Calu3 (cell line): Measurements from ENCODE around the gene LMOD2. TPM values are rescaled to one million over a fixed set of nuclear protein-coding genes. Genes with fewer than 3 reads are reported as not detected.

Experiments
- BruUV-seq: library from RNA; stranded (reverse); fragments of 400-500 nt; replicated peaks from 2 replicates; lab custom pipeline; 2021; lab: Mats Ljungman, UMichigan
- CTCF ChIA-PET: fragments of 300-600 bp; sonication (Branson Sonifier 250); formaldehyde crosslinking; loops from one replicate; lab custom pipeline; 2022; ENCODE audit warnings: antibody characterized with exemption; lab: Charles Lee
- DNase-seq: peaks from one replicate; pipeline ENCODE4 v3.0.0; 2022
- H3K27ac Mint-ChIP-seq: one replicate; pipeline ENCODE4 v1.8.0; 2022; ENCODE audit warnings: mixed read lengths; ENCODE audit not compliant: unreplicated experiment
- H3K27me3 Mint-ChIP-seq: one replicate; pipeline ENCODE4 v1.8.0; 2022; ENCODE audit warnings: mixed read lengths; ENCODE audit not compliant: unreplicated experiment
- H3K36me3 Mint-ChIP-seq: one replicate; pipeline ENCODE4 v1.8.0; 2022; ENCODE audit warnings: mild to moderate bottlenecking, moderate library complexity, mixed read lengths; ENCODE audit not compliant: insufficient read depth, unreplicated experiment
- H3K4me1 Mint-ChIP-seq: one replicate; pipeline ENCODE4 v1.8.0; 2022; ENCODE audit warnings: mild to moderate bottlenecking, low read depth, mixed read lengths; ENCODE audit not compliant: unreplicated experiment
- H3K4me3 Mint-ChIP-seq: one replicate; pipeline ENCODE4 v1.8.0; 2022; ENCODE audit warnings: mild to moderate bottlenecking, low read depth, moderate library complexity, mixed read lengths; ENCODE audit not compliant: unreplicated experiment
- H3K9me3 Mint-ChIP-seq: one replicate; pipeline ENCODE4 v1.8.0; 2022; ENCODE audit warnings: low read depth, mixed read lengths; ENCODE audit not compliant: unreplicated experiment
- CTCF ChIP-seq: fragments of 200-600 bp; IDR thresholded peaks from one replicate; pipeline ENCODE4 v1.8.0; 2022; ENCODE audit warnings: antibody characterized with exemption; ENCODE audit not compliant: unreplicated experiment
- intact Hi-C: fragments of 100-400 bp; cut with micrococcal nuclease; formaldehyde crosslinking; loops from one replicate; pipeline ENCODE4 v1.10.0; 2022; ENCODE audit not compliant: unreplicated experiment
- total RNA-seq: library from RNA; stranded (reverse); gene quantifications from 2 replicates; pipeline ENCODE4 v1.2.3, GENCODE V29; 2022

Gene LMOD2
- total RNA-seq, 1 experiment from 2014 or later = not detected

GRCh38 chr7:123663200-123663599 lies 7.5 kb downstream of the LMOD2 start:
- Mint-ChIP-seq H3K27ac (no peak overlapping the region), H3K4me1 (no peaks in the 10 kb centered on the region), H3K4me3 (no peak overlapping the region), H3K36me3 (no peaks in the 10 kb centered on the region), H3K27me3 (peaks cover 52% of the 10 kb centered on the region), H3K9me3 (no peaks in the 10 kb centered on the region)
- CTCF ChIA-PET = no interaction called here
- intact Hi-C loops = no loop called here
- BruUV-seq = no TSS peak
- no peak for TF ChIP-seq CTCF
- DNase-seq = no peak

DNA sequence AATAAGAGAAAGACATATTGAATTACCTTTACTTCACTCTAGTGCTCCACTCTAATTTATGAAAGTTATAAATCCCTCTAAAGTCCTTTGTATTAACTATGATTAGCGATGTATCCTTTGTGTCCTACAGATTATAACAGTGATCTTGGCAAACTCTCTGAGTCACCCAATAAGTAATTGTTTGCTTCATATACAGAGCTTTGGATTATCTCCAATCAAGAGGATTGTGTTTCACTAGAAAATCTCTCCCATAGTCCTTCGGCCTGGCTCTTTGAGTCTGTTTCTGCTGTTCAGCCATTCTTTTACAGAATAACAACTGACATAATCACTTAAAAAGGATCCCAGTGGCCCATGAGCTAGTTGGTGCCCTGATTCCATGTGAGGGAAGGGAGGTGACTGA lies 9.5 kb downstream of the LMOD2 start:
- H3K27ac Mint-ChIP-seq = no peak overlapping the region
- CTCF ChIA-PET = no interaction called here
- peaks cover 35% of the 10 kb centered on the region for H3K27me3 Mint-ChIP-seq
- no peak for DNase-seq
- no peak overlapping the region for H3K4me3 Mint-ChIP-seq
- intact Hi-C loops = no loop called here
- no peaks in the 10 kb centered on the region for H3K36me3 Mint-ChIP-seq
- no TSS peak for BruUV-seq
- no peaks in the 10 kb centered on the region for H3K9me3 Mint-ChIP-seq
- no peak for TF ChIP-seq CTCF
- no peaks in the 10 kb centered on the region for H3K4me1 Mint-ChIP-seq

GRCh38 chr7:123665896-123666295 lies 10.2 kb downstream of the LMOD2 start:
- no peaks in the 10 kb centered on the region for H3K4me1 Mint-ChIP-seq
- H3K27me3 Mint-ChIP-seq = peaks cover 27% of the 10 kb centered on the region
- no TSS peak for BruUV-seq
- CTCF ChIA-PET = interaction anchor here (0.5 kb wide), 1 partner anchor 90 kb away, joined by 3 read pairs; no protein-coding TSS in a partner anchor
- no peaks in the 10 kb centered on the region for H3K36me3 Mint-ChIP-seq
- TF ChIP-seq CTCF = no peak
- DNase-seq = no peak
- H3K9me3 Mint-ChIP-seq = no peaks in the 10 kb centered on the region
- no peak overlapping the region for H3K4me3 Mint-ChIP-seq
- intact Hi-C loops = no loop called here
- no peak overlapping the region for H3K27ac Mint-ChIP-seq

DNA sequence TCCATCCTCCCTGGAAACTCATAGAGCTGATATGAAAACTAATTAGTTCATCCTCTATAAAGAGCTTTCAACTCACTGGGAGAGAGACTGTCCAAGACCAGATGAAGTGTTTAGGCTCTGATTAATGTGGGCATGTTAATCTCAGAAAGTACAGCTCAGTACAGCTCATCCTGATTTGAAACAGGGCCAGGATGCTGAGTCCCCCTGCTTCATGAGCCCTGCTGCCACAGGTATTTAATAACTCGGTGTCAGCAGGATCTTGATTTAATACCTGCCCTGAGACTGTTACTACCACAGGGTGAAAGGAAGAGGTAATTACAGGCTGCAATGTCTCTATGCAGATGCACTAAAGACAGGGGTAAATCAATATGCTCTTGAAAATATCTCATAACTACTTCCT lies 10.8 kb downstream of the LMOD2 start:
- H3K4me3 Mint-ChIP-seq = no peak overlapping the region
- H3K27ac Mint-ChIP-seq = no peak overlapping the region
- no peaks in the 10 kb centered on the region for H3K36me3 Mint-ChIP-seq
- CTCF ChIA-PET = no interaction called here
- H3K9me3 Mint-ChIP-seq = no peaks in the 10 kb centered on the region
- no peak for DNase-seq
- TF ChIP-seq CTCF = no peak
- no TSS peak for BruUV-seq
- intact Hi-C loops = no loop called here
- H3K27me3 Mint-ChIP-seq = peaks cover 21% of the 10 kb centered on the region
- H3K4me1 Mint-ChIP-seq = no peaks in the 10 kb centered on the region
